Muscle of leg (tissue), 11 donors: Measurements from ENCODE around the gene F9. TPM values are rescaled to one million over a fixed set of nuclear protein-coding genes. Genes with fewer than 3 reads are reported as not detected.

Experiments used
- DNase-seq: peaks from one replicate; pipeline ENCODE4 v3.0.0; 2013
- H3K27ac ChIP-seq: one replicate; pipeline ENCODE4 v1.5.1; 2013; ENCODE audit warnings: mild to moderate bottlenecking, low read length, control low read depth
- H3K27me3 ChIP-seq: one replicate; pipeline ENCODE4 v1.6.1; 2013; ENCODE audit warnings: low read length; ENCODE audit not compliant: control insufficient read depth, insufficient read depth
- H3K36me3 ChIP-seq: one replicate; pipeline ENCODE4 v1.6.1; 2013; ENCODE audit warnings: low read length; ENCODE audit not compliant: control insufficient read depth, insufficient read depth
- H3K4me1 ChIP-seq: one replicate; pipeline ENCODE4 v1.6.1; 2013; ENCODE audit warnings: low read length; ENCODE audit not compliant: control insufficient read depth, insufficient read depth
- H3K4me3 ChIP-seq: one replicate; pipeline ENCODE4 v1.5.1; 2013; ENCODE audit warnings: low read length, control low read depth
- H3K9me3 ChIP-seq: replicated peaks from 2 replicates; pipeline ENCODE4 v1.6.1; 2013; ENCODE audit warnings: low read depth, low read length; ENCODE audit not compliant: control insufficient read depth
- WGBS: methylation state at CpG from one replicate; pipeline ENCODE4 v1.1.5; 2013; ENCODE audit warnings: missing lambda C conversion rate; ENCODE audit not compliant: insufficient coverage; 5-methylcytosine and 5-hydroxymethylcytosine counted together
- polyA plus RNA-seq, 8 donors: library from polyadenylated mRNA; unstranded; fragments of 120-200 nt; gene quantifications; one replicate each; pipeline versions ENCODE4 v1.2.1 to v1.2.3, GENCODE V29; 2013; ENCODE audit warnings: inconsistent platforms in 1 of 8, low replicate concordance in 1 of 8; ENCODE audit not compliant: insufficient read length in 8 of 8, insufficient read depth in 1 of 8
- total RNA-seq: library from RNA; stranded (reverse); fragments of 120-200 nt; gene quantifications from one replicate; pipeline ENCODE4 v1.2.4, GENCODE V29; 2013

F9 gene
- total and polyA plus RNA-seq, 9 donors: not detected

- H3K4me1 ChIP-seq: no peaks in the 10 kb centered on the region
- DNase-seq: no peak
- H3K9me3 ChIP-seq: no peaks in the 10 kb centered on the region
- no peaks in the 10 kb centered on the region for H3K27me3 ChIP-seq
- no peak overlapping the region for H3K27ac ChIP-seq
- WGBS: no CpG with 5 or more reads among the region's 4 CpGs
- H3K4me3 ChIP-seq: no peak overlapping the region
- no peaks in the 10 kb centered on the region for H3K36me3 ChIP-seq
Observed at GRCh38 chrX:139581068-139581467, 50.5 kb downstream of the F9 start.

DNA sequence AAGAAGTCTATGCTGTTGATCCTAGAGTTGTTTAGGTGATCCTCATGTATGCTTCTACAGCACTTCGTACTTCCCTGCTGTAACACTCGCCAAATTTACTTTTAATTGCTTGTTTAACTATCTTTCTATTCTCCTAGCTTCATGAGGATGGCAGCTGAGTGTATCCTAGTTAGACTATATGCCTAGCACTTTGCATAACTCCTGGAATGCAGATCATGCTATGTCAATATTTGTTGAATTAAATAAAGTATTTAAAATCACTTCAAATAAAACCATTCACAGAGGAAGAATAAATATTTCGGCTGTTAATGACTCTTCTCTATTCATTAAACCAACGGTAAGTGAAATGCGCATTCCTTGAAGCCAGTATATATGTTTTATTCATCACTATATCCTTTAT, 55.1 kb downstream of the F9 start:
- H3K36me3 ChIP-seq: no peaks in the 10 kb centered on the region
- H3K27ac ChIP-seq: no peak overlapping the region
- no peak overlapping the region for H3K4me3 ChIP-seq
- H3K9me3 ChIP-seq: no peaks in the 10 kb centered on the region
- H3K4me1 ChIP-seq: no peaks in the 10 kb centered on the region
- no peak for DNase-seq
- H3K27me3 ChIP-seq: no peaks in the 10 kb centered on the region
- WGBS: no CpG with 5 or more reads among the region's 5 CpGs

DNA sequence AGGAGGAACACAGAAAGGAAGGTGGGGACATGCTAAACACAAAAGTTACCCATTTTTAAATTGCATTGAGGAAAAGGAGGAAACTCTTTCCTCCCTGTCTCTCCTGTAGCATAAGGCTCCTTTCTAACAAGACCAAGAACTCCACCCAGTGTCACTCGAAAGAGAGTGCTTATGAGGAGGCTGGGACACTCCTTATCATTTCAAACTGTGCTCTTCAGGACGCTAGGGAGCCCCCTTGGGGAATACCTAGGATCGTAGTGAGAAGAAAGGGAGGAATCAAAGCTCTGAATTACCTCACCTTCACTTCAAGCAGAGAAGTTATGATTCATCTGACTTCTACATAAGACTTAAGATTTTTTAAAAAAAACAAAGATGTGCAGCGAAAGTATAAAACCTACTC, 65.5 kb downstream of the F9 start:
- H3K4me1 ChIP-seq: no peaks in the 10 kb centered on the region
- no CpG with 5 or more reads among the region's 4 CpGs for WGBS
- no peak overlapping the region for H3K4me3 ChIP-seq
- DNase-seq: no peak
- H3K36me3 ChIP-seq: no peaks in the 10 kb centered on the region
- H3K27ac ChIP-seq: no peak overlapping the region
- H3K9me3 ChIP-seq: no peaks in the 10 kb centered on the region
- H3K27me3 ChIP-seq: no peaks in the 10 kb centered on the region

- no peaks in the 10 kb centered on the region for H3K9me3 ChIP-seq
- H3K27ac ChIP-seq: no peak overlapping the region
- no peak overlapping the region for H3K4me3 ChIP-seq
- H3K27me3 ChIP-seq: no peaks in the 10 kb centered on the region
- H3K4me1 ChIP-seq: no peaks in the 10 kb centered on the region
- no peaks in the 10 kb centered on the region for H3K36me3 ChIP-seq
- no peak for DNase-seq
- WGBS: no CpG with 5 or more reads among the region's 1 CpG
Observed at GRCh38 chrX:139600105-139600504, 69.6 kb downstream of the F9 start.

Other genes with a start within 250 kb of the F9 start
- gene MCF2, start 177.4 kb downstream of the F9 start, total RNA-seq: 0.27 TPM
- gene MCF2, start 177.4 kb downstream of the F9 start, polyA plus RNA-seq: under 1 TPM; 0.11 to 0.48 (median 0.21) TPM